Thyroid gland (tissue), 4 donors: ENCODE measurements around the gene TTC39A. TPM values are rescaled to one million over a fixed set of nuclear protein-coding genes. Genes with fewer than 3 reads are reported as not detected.

Source experiments
- DNase-seq, 2 donors: peaks; one replicate each; pipeline ENCODE4 v3.0.0-alpha.2; 2019
- H3K27ac ChIP-seq, 3 donors: fragments of 200-600 bp; sonication (generic); 1 replicate in 2 of 3; 2 replicates in 1 of 3; pipeline ENCODE4 v1.5.1; 2016 to 2019; ENCODE audit warnings: mild to moderate bottlenecking in 1 of 3, moderate library complexity in 1 of 3
- H3K27me3 ChIP-seq: fragments of 200-600 bp; sonication (generic); one replicate; pipeline ENCODE4 v1.5.1; 2019
- H3K36me3 ChIP-seq, 2 donors: fragments of 200-600 bp; sonication (generic); one replicate each; pipeline ENCODE4 v1.5.1; 2016 to 2019
- H3K4me1 ChIP-seq, 2 donors: fragments of 200-600 bp; sonication (generic); one replicate each; pipeline ENCODE4 v1.5.1; 2017 to 2019
- H3K4me3 ChIP-seq, 3 donors: fragments of 200-600 bp; sonication (generic); replicated peaks in 1 of 3; 1 replicate in 2 of 3; 2 replicates in 1 of 3; pipeline ENCODE4 v1.5.1; 2016; ENCODE audit warnings: mild to moderate bottlenecking in 1 of 3
- H3K9me3 ChIP-seq: fragments of 200-600 bp; sonication (generic); one replicate; pipeline ENCODE4 v1.5.1; 2017
- CTCF ChIP-seq, 6 experiments: fragments of 200-600 bp in 3 of 6; fragments of 450-650 bp in 3 of 6; sonication (generic) in 3 of 6; IDR thresholded peaks; one replicate each; pipeline ENCODE4 v1.5.1; 2016 to 2019; ENCODE audit warnings: antibody characterized with exemption in 6 of 6, mild to moderate bottlenecking in 2 of 6, inconsistent platforms in 1 of 6, moderate library complexity in 1 of 6
- POLR2A ChIP-seq, 2 donors: fragments of 450-650 bp; IDR thresholded peaks; one replicate each; pipeline ENCODE4 v1.6.1; 2017; ENCODE audit warnings: antibody characterized with exemption in 2 of 2, mild to moderate bottlenecking in 2 of 2, moderate library complexity in 1 of 2
- WGBS, 2 donors: methylation state at CpG; one replicate each; pipeline ENCODE4 v1.1.5; 2017; 5-methylcytosine and 5-hydroxymethylcytosine counted together
- intact Hi-C: fragments of 100-400 bp; cut with DNase I; formaldehyde crosslinking; loops from one replicate; pipeline ENCODE4 v1.15.1; 2023
- total RNA-seq, 4 donors: library from RNA; depleted of rRNA; stranded (reverse); fragments of >200 nt; gene quantifications; one replicate each; pipeline ENCODE4 v1.2.3, GENCODE V29; 2016

Gene TTC39A
- total RNA-seq, 4 donors from 2014 or later: 13.6 to 56.0 (median 33.5) TPM

GRCh38 chr1:51349862-51350261 lies 19.5 kb upstream of the TTC39A start:
- intact Hi-C loops: no loop called here
- Histone ChIP-seq H3K4me3 (no peak overlapping the region), H3K4me1 (peaks cover 0 to 5% of the 10 kb centered on the region in 2 donors), H3K27ac (no peak overlapping the region), H3K9me3 (no peaks in the 10 kb centered on the region), H3K36me3 (no peaks in the 10 kb centered on the region), H3K27me3 (no peaks in the 10 kb centered on the region)
- no peak for DNase-seq
- 97 to 100% methylated on average over 3 of the region's 3 CpGs for WGBS, 2 donors
- TF ChIP-seq POLR2A (IDR thresholded peaks at IDR 0.05): no peak
- no peak for TF ChIP-seq CTCF (IDR thresholded peaks at IDR 0.05)

GRCh38 chr1:51348147-51348527 lies 17.8 kb upstream of the TTC39A start:
- TF ChIP-seq CTCF (IDR thresholded peaks at IDR 0.05) (no peak), POLR2A (IDR thresholded peaks at IDR 0.05) (no peak)
- DNase-seq: no peak
- Histone ChIP-seq H3K27me3 (no peaks in the 10 kb centered on the region), H3K4me1 (peaks cover 4 to 11% of the 10 kb centered on the region in 2 donors), H3K9me3 (no peaks in the 10 kb centered on the region), H3K27ac (no peak overlapping the region), H3K36me3 (no peaks in the 10 kb centered on the region), H3K4me3 (no peak overlapping the region)
- intact Hi-C loops: no loop called here

- intact Hi-C loops: no loop called here
- H3K4me3 ChIP-seq: no peak overlapping the region
- WGBS, 2 donors: 86 to 92% methylated on average over 6 of the region's 6 CpGs
- H3K4me1 ChIP-seq: peaks cover 4 to 11% of the 10 kb centered on the region in 2 donors
- no peak overlapping the region for H3K27ac ChIP-seq
- DNase-seq: no peak
- H3K9me3 ChIP-seq: no peaks in the 10 kb centered on the region
- no peaks in the 10 kb centered on the region for H3K27me3 ChIP-seq
- H3K36me3 ChIP-seq: no peaks in the 10 kb centered on the region
- TF ChIP-seq CTCF (IDR thresholded peaks at IDR 0.05) (no peak), POLR2A (IDR thresholded peaks at IDR 0.05) (no peak)
These were observed 17.2 kb upstream of the TTC39A start for GRCh38 chr1:51347398-51348146.

- H3K27ac ChIP-seq: no peak overlapping the region
- H3K4me1 ChIP-seq: peaks cover 4 to 11% of the 10 kb centered on the region in 2 donors
- intact Hi-C loops: no loop called here
- no peaks in the 10 kb centered on the region for H3K36me3 ChIP-seq
- no peak overlapping the region for H3K4me3 ChIP-seq
- DNase-seq: no peak
- 76 to 84% methylated on average over 7 of the region's 7 CpGs for WGBS, 2 donors
- no peaks in the 10 kb centered on the region for H3K9me3 ChIP-seq
- TF ChIP-seq CTCF (IDR thresholded peaks at IDR 0.05) (no peak), POLR2A (IDR thresholded peaks at IDR 0.05) (no peak)
- no peaks in the 10 kb centered on the region for H3K27me3 ChIP-seq
These were observed 16.0 kb upstream of the TTC39A start for GRCh38 chr1:51346086-51346942.

- Histone ChIP-seq H3K27ac (no peak overlapping the region), H3K36me3 (no peaks in the 10 kb centered on the region), H3K4me1 (peaks cover 4 to 11% of the 10 kb centered on the region in 2 donors), H3K4me3 (no peak overlapping the region), H3K27me3 (no peaks in the 10 kb centered on the region), H3K9me3 (no peaks in the 10 kb centered on the region)
- TF ChIP-seq CTCF (IDR thresholded peaks at IDR 0.05) (no peak), POLR2A (IDR thresholded peaks at IDR 0.05) (no peak)
- 62 to 74% methylated on average over 9 to 15 of the region's 15 CpGs for WGBS, 2 donors
- intact Hi-C loops: no loop called here
- DNase-seq: no peak
These were observed 14.9 kb upstream of the TTC39A start for GRCh38 chr1:51345300-51345687.
